Measurements from ENCODE around the gene UFD1. TPM values are rescaled to one million over a fixed set of nuclear protein-coding genes. Genes with fewer than 3 reads are reported as not detected.

Gene UFD1
- total RNA-seq, 2 experiments from 2014 or later, result 80.1 to 111 TPM

DNA sequence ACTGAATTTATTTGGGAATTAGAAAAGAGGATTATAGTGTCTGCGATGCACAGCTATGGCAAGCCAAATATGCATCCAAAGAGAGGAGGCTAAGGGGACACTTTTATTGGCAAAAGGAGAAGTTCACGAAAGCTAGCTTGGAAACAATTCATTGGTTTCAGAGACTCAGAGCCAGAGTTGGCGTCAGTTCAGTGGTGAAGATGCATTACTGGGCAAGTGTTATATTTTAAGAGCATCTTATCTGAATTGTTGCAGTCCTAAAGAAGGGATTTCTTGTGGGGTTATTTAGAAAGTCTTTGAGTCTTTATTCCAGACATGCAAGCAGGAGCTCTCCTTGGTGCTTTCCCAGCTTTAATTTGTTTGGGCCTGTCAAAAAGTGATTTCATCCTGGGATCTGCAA lies 30.2 kb upstream of the UFD1 start:
- ATAC-seq, result no peak
- DNase-seq, result no peak
- peaks cover 41% of the 10 kb centered on the region for H3K36me3 Mint-ChIP-seq

GRCh38 chr22:19508024-19508776 lies 29.2 kb upstream of the UFD1 start:
- H3K9me3 Mint-ChIP-seq (ENCODE audit: low read depth), result no peaks in the 10 kb centered on the region
- no peaks in the 10 kb centered on the region for H3K27me3 Mint-ChIP-seq
- peaks cover 34% of the 10 kb centered on the region for H3K36me3 Mint-ChIP-seq
- H3K4me1 Mint-ChIP-seq, result peaks cover 26% of the 10 kb centered on the region
- no peak for DNase-seq
- no peak overlapping the region for H3K4me3 Mint-ChIP-seq
- CTCF ChIA-PET, result no interaction called here
- ATAC-seq, result no peak
- no peak overlapping the region for H3K27ac Mint-ChIP-seq

More for the DNA sequence above, 30.2 kb upstream of the UFD1 start:
- Mint-ChIP-seq H3K27ac (no peak overlapping the region), H3K9me3 (ENCODE audit: low read depth) (no peaks in the 10 kb centered on the region), H3K4me1 (peaks cover 22% of the 10 kb centered on the region), H3K4me3 (no peak overlapping the region), H3K27me3 (no peaks in the 10 kb centered on the region)
- CTCF ChIA-PET, result no interaction called here

GRCh38 chr22:19507534-19507861 lies 28.5 kb upstream of the UFD1 start:
- CTCF ChIA-PET, result no interaction called here

DNA sequence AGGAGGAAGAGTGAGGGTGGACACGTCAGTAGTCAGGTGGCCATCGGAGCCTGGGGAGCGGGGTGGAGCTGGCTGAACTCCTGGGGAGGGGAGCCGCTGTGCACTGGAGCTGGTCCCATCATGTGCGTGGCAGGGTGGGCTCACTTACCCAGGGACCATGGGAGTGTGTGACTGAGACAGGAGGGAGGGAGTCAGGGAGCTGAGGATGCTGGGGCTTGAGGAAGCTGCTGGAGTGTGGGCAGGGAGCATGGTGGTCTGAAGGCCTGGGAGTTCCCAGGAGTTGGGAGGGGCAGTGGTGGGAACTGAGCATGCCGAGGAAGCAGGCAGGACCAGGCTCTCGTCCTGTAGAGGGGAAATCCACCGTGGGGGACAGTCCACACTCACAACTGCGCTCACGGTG lies 27.2 kb upstream of the UFD1 start:
- Mint-ChIP-seq H3K27me3 (no peaks in the 10 kb centered on the region), H3K36me3 (peaks cover 20% of the 10 kb centered on the region), H3K4me1 (peaks cover 26% of the 10 kb centered on the region), H3K27ac (peak overlapping the region; percentile 72), H3K4me3 (no peak overlapping the region), H3K9me3 (ENCODE audit: low read depth) (no peaks in the 10 kb centered on the region)
- CTCF ChIA-PET, result interaction anchor here (1.6 kb wide), 1 partner anchor 124 kb away, joined by 7 read pairs; no protein-coding TSS in a partner anchor
- no peak for ATAC-seq
- no peak for DNase-seq

More at GRCh38 chr22:19507534-19507861, 28.5 kb upstream of the UFD1 start:
- Mint-ChIP-seq H3K27me3 (no peaks in the 10 kb centered on the region), H3K36me3 (peaks cover 27% of the 10 kb centered on the region), H3K9me3 (ENCODE audit: low read depth) (no peaks in the 10 kb centered on the region), H3K4me3 (no peak overlapping the region), H3K27ac (no peak overlapping the region), H3K4me1 (peaks cover 26% of the 10 kb centered on the region)
- ATAC-seq, result no peak
- DNase-seq, result no peak

GRCh38 chr22:19505735-19506126 lies 26.7 kb upstream of the UFD1 start:
- ATAC-seq (peak; percentile 25), DNase-seq (no peak)
- peaks cover 15% of the 10 kb centered on the region for H3K36me3 Mint-ChIP-seq
- CTCF ChIA-PET, result interaction anchor here (1.6 kb wide), 1 partner anchor 124 kb away, joined by 7 read pairs; no protein-coding TSS in a partner anchor
- H3K27ac Mint-ChIP-seq, result peak overlapping the region; percentile 72
- H3K4me3 Mint-ChIP-seq, result no peak overlapping the region
- no peaks in the 10 kb centered on the region for H3K9me3 Mint-ChIP-seq (ENCODE audit: low read depth)
- H3K27me3 Mint-ChIP-seq, result no peaks in the 10 kb centered on the region
- H3K4me1 Mint-ChIP-seq, result peaks cover 26% of the 10 kb centered on the region

- H3K36me3 Mint-ChIP-seq, result peaks cover 15% of the 10 kb centered on the region
- H3K27me3 Mint-ChIP-seq, result no peaks in the 10 kb centered on the region
- no peak overlapping the region for H3K4me3 Mint-ChIP-seq
- H3K27ac Mint-ChIP-seq, result peak overlapping the region; percentile 72
- CTCF ChIA-PET, result interaction anchor here (1.6 kb wide), 1 partner anchor 125 kb away, joined by 7 read pairs; no protein-coding TSS in a partner anchor
- DNase-seq (peak; percentile 50), ATAC-seq (peak; percentile 40)
- H3K9me3 Mint-ChIP-seq (ENCODE audit: low read depth), result no peaks in the 10 kb centered on the region
- H3K4me1 Mint-ChIP-seq, result peaks cover 26% of the 10 kb centered on the region
Observed at GRCh38 chr22:19504900-19505734, 26.1 kb upstream of the UFD1 start.

- ATAC-seq (no peak), DNase-seq (no peak)
- Mint-ChIP-seq H3K9me3 (ENCODE audit: low read depth) (no peaks in the 10 kb centered on the region), H3K27me3 (no peaks in the 10 kb centered on the region), H3K27ac (peak overlapping the region; percentile 20), H3K4me1 (peaks cover 26% of the 10 kb centered on the region), H3K4me3 (no peak overlapping the region), H3K36me3 (peaks cover 14% of the 10 kb centered on the region)
- CTCF ChIA-PET, result no interaction called here
Observed at GRCh38 chr22:19503869-19504268, 24.9 kb upstream of the UFD1 start.

GRCh38 chr22:19503367-19503766 lies 24.4 kb upstream of the UFD1 start:
- CTCF ChIA-PET, result no interaction called here
- H3K4me3 Mint-ChIP-seq, result no peak overlapping the region
- H3K4me1 Mint-ChIP-seq, result peaks cover 26% of the 10 kb centered on the region

DNA sequence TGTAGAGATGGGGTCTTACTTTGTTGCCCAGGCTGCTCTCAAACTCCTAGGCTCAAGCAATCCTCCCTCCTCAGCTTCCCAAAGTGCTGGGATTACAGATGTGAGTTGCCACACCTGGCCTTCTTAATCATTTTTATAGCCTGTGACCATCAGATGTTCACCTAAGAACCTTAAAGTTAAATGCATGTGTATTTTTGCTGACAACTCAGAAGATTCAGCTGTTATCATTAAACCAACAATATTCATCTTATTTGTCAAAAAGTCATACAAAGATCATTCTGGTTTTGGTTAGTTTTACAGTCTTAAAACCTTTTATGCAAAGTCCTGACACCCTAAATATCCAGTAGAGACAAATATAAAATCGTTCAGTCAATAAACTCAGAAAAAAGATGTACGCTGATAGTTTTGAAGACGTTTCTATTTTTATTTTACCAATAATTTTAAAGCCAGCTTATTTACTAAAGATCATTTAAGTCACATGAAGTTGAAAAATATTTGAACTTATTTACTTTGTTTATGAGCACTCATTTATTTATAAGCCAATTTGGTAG lies 23.0 kb upstream of the UFD1 start:
- ATAC-seq (no peak), DNase-seq (no peak)
- no peak overlapping the region for H3K27ac Mint-ChIP-seq
- no peaks in the 10 kb centered on the region for H3K9me3 Mint-ChIP-seq (ENCODE audit: low read depth)
- H3K36me3 Mint-ChIP-seq, result peaks cover 17% of the 10 kb centered on the region
- H3K4me1 Mint-ChIP-seq, result peaks cover 26% of the 10 kb centered on the region
- no peaks in the 10 kb centered on the region for H3K27me3 Mint-ChIP-seq
- CTCF ChIA-PET, result interaction anchor here (1.1 kb wide), 1 partner anchor 128 kb away, joined by 3 read pairs; no protein-coding TSS in a partner anchor
- H3K4me3 Mint-ChIP-seq, result no peak overlapping the region

More at GRCh38 chr22:19503367-19503766, 24.4 kb upstream of the UFD1 start:
- no peak for DNase-seq
- Mint-ChIP-seq H3K36me3 (peaks cover 13% of the 10 kb centered on the region), H3K27ac (no peak overlapping the region), H3K27me3 (no peaks in the 10 kb centered on the region), H3K9me3 (ENCODE audit: low read depth) (no peaks in the 10 kb centered on the region)
- ATAC-seq, result no peak

- Mint-ChIP-seq H3K27me3 (no peaks in the 10 kb centered on the region), H3K36me3 (peaks cover 16% of the 10 kb centered on the region), H3K4me3 (no peak overlapping the region), H3K9me3 (ENCODE audit: low read depth) (no peaks in the 10 kb centered on the region), H3K27ac (no peak overlapping the region), H3K4me1 (peaks cover 11% of the 10 kb centered on the region)
- CTCF ChIA-PET, result no interaction called here
- no peak for ATAC-seq
- DNase-seq, result no peak
Observed at GRCh38 chr22:19499880-19500242, 20.9 kb upstream of the UFD1 start.

DNA sequence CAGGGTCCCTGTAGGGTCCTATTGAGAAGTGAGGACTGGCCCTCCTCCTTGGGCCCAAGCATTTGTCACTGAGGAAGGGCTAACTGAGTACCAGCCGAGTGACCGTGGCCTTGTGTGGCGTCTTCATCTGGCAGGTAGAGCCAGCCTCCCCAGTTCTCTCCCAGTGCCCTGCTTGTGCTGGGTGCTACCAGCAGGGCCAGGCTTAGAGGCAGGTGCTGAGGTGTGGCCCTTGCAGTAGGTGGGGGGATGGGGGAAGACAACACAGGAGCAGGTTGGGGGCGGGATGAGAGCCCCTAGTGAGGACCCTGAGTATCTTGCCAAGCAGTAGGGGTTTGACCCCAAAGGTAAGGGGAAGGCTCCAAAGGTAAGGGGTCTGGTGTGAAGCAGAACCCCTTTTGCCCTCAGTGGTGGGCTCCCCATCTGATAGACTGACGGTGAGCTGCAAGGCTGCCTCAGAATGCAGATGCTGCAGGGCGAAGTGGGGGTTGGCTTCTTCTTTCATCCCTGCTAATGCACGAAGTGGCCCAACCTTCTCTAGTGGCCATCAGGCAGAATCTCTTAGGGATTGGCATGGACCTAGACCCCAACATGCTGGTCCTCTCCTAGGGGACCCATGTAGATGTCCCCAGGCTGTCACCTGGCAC lies 20.4 kb upstream of the UFD1 start:
- no peak overlapping the region for H3K27ac Mint-ChIP-seq
- no peaks in the 10 kb centered on the region for H3K27me3 Mint-ChIP-seq
- no peak overlapping the region for H3K4me3 Mint-ChIP-seq
- CTCF ChIA-PET, result no interaction called here
- H3K36me3 Mint-ChIP-seq, result peaks cover 18% of the 10 kb centered on the region
- peaks cover 6% of the 10 kb centered on the region for H3K4me1 Mint-ChIP-seq
- no peak for DNase-seq
- no peaks in the 10 kb centered on the region for H3K9me3 Mint-ChIP-seq (ENCODE audit: low read depth)
- ATAC-seq, result no peak

GRCh38 chr22:19498866-19499190 lies 19.8 kb upstream of the UFD1 start:
- Mint-ChIP-seq H3K4me1 (peaks cover under 1% of the 10 kb centered on the region), H3K36me3 (peaks cover 20% of the 10 kb centered on the region), H3K4me3 (no peak overlapping the region), H3K27ac (no peak overlapping the region), H3K9me3 (ENCODE audit: low read depth) (no peaks in the 10 kb centered on the region), H3K27me3 (no peaks in the 10 kb centered on the region)
- CTCF ChIA-PET, result no interaction called here
- no peak for DNase-seq
- no peak for ATAC-seq

GRCh38 chr22:19498154-19498865 lies 19.3 kb upstream of the UFD1 start:
- Mint-ChIP-seq H3K4me1 (peaks cover 2% of the 10 kb centered on the region), H3K27me3 (no peaks in the 10 kb centered on the region), H3K4me3 (no peak overlapping the region), H3K36me3 (peaks cover 23% of the 10 kb centered on the region), H3K27ac (no peak overlapping the region), H3K9me3 (ENCODE audit: low read depth) (no peaks in the 10 kb centered on the region)
- no peak for DNase-seq
- no peak for ATAC-seq
- CTCF ChIA-PET, result no interaction called here

Data from activated CD8-positive, alpha-beta memory T cell treated with anti-CD3 and anti-CD28 coated beads, Interleukin-2, amount 10 ng/mL, durations not matched to agents 7 days and 5 days (primary cell).